HT-29 (cell line): Measurements from ENCODE around the gene PPCDC. TPM values are rescaled to one million over a fixed set of nuclear protein-coding genes. Genes with fewer than 3 reads are reported as not detected.

Source experiments
- small RNA-seq: library from RNA; depleted of rRNA; stranded (forward); fragments of <200 nt; gene quantifications from one replicate; pipeline ENCODE3, GENCODE V24; 2014
- total RNA-seq: library from RNA; depleted of rRNA; stranded (reverse); fragments of >200 nt; shearing (Covaris generic); gene quantifications from 2 replicates; pipeline ENCODE4 v1.2.3, GENCODE V29; 2014; rRNA removed

PPCDC gene
- total RNA-seq, 1 experiment from 2014 or later: 26.9 TPM

Small RNA genes within 50 kb of the gene (small RNA-seq; reads per million reads assigned to genes)
- gene AC015720.1: not detected
- not detected for gene RF00019

Other genes starting within 250 kb of the PPCDC start
- 54.7 and 60.2 TPM in 2 replicates for gene CSK, start 241.5 kb upstream of the PPCDC start, total RNA-seq
- gene LMAN1L, start 210.8 kb upstream of the PPCDC start, total RNA-seq: not detected in 2 replicates
- gene CPLX3, start 197.0 kb upstream of the PPCDC start, total RNA-seq: 0.13 and 0.25 TPM in 2 replicates
- 96.4 and 97.0 TPM in 2 replicates for gene ULK3, start 180.4 kb upstream of the PPCDC start, total RNA-seq
- 45.6 and 57.4 TPM in 2 replicates for gene SCAMP2, start 150.2 kb upstream of the PPCDC start, total RNA-seq
- gene MPI, start 133.5 kb upstream of the PPCDC start, total RNA-seq: 61.3 and 81.8 TPM in 2 replicates
- 66.1 and 66.2 TPM in 2 replicates for gene FAM219B, start 116.7 kb upstream of the PPCDC start, total RNA-seq
- gene COX5A, start 85.5 kb upstream of the PPCDC start, total RNA-seq: 122 and 144 TPM in 2 replicates
- gene RPP25, start 66.8 kb upstream of the PPCDC start, total RNA-seq: 60.1 and 68.1 TPM in 2 replicates
- gene SCAMP5, start 28.0 kb upstream of the PPCDC start, total RNA-seq: 0.86 and 3.0 TPM in 2 replicates
- 59.0 and 76.6 TPM in 2 replicates for gene C15orf39, start 178.3 kb downstream of the PPCDC start, total RNA-seq
- not detected in 2 replicates for gene GOLGA6C, start 234.7 kb downstream of the PPCDC start, total RNA-seq